Activated CD4-positive, alpha-beta memory T cell treated with anti-CD3 and anti-CD28 coated beads for 36 hours (primary cell): ENCODE measurements around the gene ZNF717. TPM values are rescaled to one million over a fixed set of nuclear protein-coding genes. Genes with fewer than 3 reads are reported as not detected.
"Not testable (repeated sequence)": the region's sequence is repeated elsewhere in the genome, so short reads cannot be mapped to it uniquely, and the experiment has no call there.

Experiments used
- CTCF ChIA-PET: fragments of 350-600 bp; sonication (Branson Sonifier 250); formaldehyde crosslinking; loops from one replicate; lab custom pipeline; 2021; ENCODE audit warnings: antibody characterized with exemption, inconsistent platforms; lab: Charles Lee
- POLR2A ChIA-PET: fragments of 350-600 bp; sonication (Branson Sonifier 250); formaldehyde crosslinking; loops from one replicate; lab custom pipeline; 2021; ENCODE audit warnings: antibody characterized with exemption; lab: Charles Lee
- DNase-seq: peaks from one replicate; pipeline ENCODE4 v3.0.0-alpha.2; 2020
- H3K27ac Mint-ChIP-seq: one replicate; pipeline ENCODE4 v1.8.0; 2021; ENCODE audit warnings: mixed read lengths
- H3K27me3 Mint-ChIP-seq: one replicate; pipeline ENCODE4 v1.8.0; 2021; ENCODE audit warnings: mixed read lengths
- H3K36me3 Mint-ChIP-seq: one replicate; pipeline ENCODE4 v1.8.0; 2021; ENCODE audit warnings: mixed read lengths
- H3K4me1 Mint-ChIP-seq: one replicate; pipeline ENCODE4 v1.8.0; 2021; ENCODE audit warnings: low read depth, mixed read lengths
- H3K4me3 Mint-ChIP-seq: one replicate; pipeline ENCODE4 v1.8.0; 2021; ENCODE audit warnings: mild to moderate bottlenecking, mixed read lengths
- H3K9me3 Mint-ChIP-seq: one replicate; pipeline ENCODE4 v1.8.0; 2021; ENCODE audit warnings: mixed read lengths
- intact Hi-C: fragments of 100-400 bp; cut with micrococcal nuclease; formaldehyde crosslinking; loops from one replicate; pipeline ENCODE4 v1.15.1; 2023
- total RNA-seq, 2 experiments: library from RNA; stranded (reverse); gene quantifications; one replicate each; pipeline ENCODE4 v1.2.3, GENCODE V29; 2021

The ZNF717 gene
- 1 to 10 TPM; 8.4 to 9.4 TPM for total RNA-seq

DNA sequence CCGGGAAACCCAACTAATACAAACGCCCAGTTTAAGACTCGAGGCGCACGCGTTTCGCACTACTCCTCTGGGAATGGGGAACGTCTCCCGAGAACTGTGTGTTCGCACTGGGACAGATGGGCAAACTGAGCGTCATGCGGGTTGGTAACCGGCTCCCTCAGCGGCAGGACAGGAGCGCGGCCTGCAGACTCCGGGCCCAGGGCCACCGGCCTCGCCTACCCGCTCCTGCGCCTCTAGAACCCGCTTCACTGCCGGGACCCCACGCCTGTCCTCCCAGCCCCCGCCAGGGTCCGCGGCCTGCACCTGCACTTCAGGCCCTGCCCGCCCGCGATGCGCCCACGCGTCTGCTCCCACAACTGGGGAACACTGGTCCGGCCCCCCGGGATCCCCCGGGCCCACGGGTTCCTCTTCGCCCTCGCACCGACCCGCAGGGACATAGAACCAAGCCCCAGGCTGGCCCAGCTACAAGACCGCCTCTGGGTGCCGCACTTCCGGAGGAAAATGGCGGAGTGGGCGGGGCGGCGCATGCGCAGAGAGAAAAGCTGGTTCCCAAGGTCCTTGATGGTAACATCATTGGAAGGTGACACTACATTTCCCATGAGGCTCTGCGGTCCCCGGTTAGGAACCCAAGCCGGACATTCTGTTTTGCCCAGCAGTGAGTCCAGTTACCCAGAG is at the start of gene ZNF717:
TSS of gene ZNF717 (minus strand) at position 469 of the 675 bp plus-strand sequence. CDS start 2,187 bp downstream, outside the sequence.
- H3K27me3 Mint-ChIP-seq, CTCF ChIA-PET, intact Hi-C loops, POLR2A ChIA-PET: not testable (repeated sequence)
- Mint-ChIP-seq H3K9me3 (peaks cover 25% of the 10 kb centered on the region), H3K27ac (peak within 1 kb of the TSS; percentile 69), H3K4me1 (peaks cover 17% of the 10 kb centered on the region), H3K4me3 (peak within 1 kb of the TSS; percentile 84), H3K36me3 (peaks cover 39% of the 10 kb centered on the region)
- DNase-seq, result peak; percentile 95

DNA sequence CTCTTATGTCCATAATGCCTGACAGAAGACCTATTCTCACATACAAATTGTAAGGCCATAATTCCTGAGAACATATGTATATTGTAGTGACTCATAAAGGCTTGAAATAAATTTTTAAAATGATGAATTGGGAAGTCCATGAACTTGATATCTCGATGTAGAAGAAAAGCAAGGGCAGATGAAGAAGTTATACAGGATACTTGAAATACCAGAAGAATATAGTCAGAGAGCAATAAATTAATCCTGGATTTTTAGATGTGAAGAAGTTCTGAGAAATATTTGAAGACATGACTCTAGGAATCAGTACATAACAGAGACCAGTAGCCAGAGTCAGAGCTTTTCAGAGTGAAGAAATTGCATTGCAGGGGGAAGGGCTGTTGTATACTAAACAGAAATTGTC is 45.7 kb upstream of the ZNF717 start:
- H3K27me3 Mint-ChIP-seq, H3K27ac Mint-ChIP-seq, H3K36me3 Mint-ChIP-seq, intact Hi-C loops, H3K4me1 Mint-ChIP-seq, POLR2A ChIA-PET, CTCF ChIA-PET, DNase-seq, H3K4me3 Mint-ChIP-seq: not testable (repeated sequence)
- peaks cover 13% of the 10 kb centered on the region for H3K9me3 Mint-ChIP-seq

DNA sequence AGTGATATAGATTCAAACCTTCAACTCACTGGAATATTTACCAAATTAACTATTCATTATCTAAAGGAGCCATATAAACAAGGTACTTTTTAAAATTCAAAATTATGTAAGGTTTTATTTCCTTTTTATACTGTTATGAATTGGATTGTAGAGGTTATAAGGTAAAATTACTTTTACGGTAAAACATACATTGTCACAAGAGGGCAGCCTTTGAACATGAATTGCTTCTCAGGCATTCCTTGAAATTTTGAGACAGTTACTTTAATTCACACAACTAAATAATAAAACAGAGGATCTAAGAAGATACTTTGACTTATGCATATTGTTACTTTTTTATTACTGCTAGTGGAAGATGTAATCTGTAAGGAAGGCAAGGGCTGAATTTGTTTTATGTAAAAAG is 32.7 kb upstream of the ZNF717 start:
- H3K27me3 Mint-ChIP-seq, H3K4me1 Mint-ChIP-seq, H3K27ac Mint-ChIP-seq, intact Hi-C loops, H3K9me3 Mint-ChIP-seq, H3K4me3 Mint-ChIP-seq, POLR2A ChIA-PET, DNase-seq, H3K36me3 Mint-ChIP-seq, CTCF ChIA-PET: not testable (repeated sequence)

DNA sequence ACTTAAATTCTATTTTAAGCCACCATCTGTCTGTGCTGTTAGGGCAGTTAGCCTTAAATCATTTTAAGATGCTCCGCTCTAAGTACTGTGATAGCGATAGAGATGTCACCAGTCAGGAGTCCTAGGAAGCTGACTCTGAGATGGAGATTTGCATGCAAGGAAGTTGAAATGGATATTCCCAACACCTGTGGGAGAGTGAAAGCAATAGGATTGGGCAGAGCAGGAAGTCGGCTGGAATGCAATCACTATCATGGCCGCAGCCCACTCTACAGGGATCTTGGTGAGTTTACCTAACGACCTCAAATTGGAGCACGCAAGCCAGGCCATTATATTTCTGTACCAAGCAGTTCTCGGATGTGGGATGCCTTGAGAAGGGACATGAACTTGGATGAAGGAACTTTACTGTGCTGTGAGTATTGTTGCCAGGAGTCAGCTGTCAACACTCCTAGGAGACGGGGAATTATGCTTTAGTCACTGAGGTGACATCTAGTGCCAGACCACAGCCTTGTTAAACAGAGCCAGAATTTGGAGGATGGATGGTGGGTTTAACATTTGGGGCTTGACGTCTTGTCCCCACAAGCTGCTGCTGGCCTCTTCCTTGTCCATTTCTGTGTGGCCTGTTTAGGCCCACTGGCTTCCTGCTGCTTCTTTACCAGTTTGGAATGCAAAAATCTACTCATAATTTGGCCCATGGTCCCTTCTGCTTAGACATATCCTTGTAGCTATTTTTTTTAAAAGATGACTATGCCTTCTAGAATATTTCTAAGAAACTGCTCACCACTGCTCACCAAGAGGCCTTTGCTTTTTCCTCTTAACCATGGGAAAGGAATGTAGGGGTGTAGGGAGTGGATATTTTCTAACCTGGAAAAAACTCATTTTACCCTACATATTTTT is 31.2 kb upstream of the ZNF717 start:
- H3K4me3 Mint-ChIP-seq, H3K27ac Mint-ChIP-seq, CTCF ChIA-PET, H3K36me3 Mint-ChIP-seq, H3K4me1 Mint-ChIP-seq, H3K9me3 Mint-ChIP-seq, H3K27me3 Mint-ChIP-seq, intact Hi-C loops, POLR2A ChIA-PET, DNase-seq: not testable (repeated sequence)

DNA sequence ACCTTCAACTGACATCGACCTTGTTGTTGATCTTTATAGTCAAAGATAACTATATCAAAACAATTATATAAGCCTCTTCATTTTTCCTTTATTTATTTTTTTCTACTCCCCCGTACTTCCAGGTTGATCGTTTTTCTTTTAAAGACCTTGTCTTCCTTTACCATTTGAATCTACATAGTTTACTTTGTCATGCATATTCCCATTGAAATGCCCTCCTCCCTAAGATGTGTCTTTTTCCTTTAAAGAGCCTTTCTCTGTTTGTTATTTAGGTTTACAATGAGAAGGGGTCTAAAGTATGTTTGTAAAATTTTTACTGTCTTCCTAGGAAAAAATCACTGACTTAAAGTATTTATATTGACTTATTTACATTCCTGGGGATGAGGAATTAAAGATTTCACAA is 29.4 kb upstream of the ZNF717 start:
- no peak for DNase-seq
- ChIA-PET CTCF (no interaction called here), POLR2A (no interaction called here)
- Mint-ChIP-seq H3K4me1 (no peaks in the 10 kb centered on the region), H3K27me3 (peaks cover 3% of the 10 kb centered on the region), H3K36me3 (no peaks in the 10 kb centered on the region), H3K27ac (no peak overlapping the region), H3K4me3 (no peak overlapping the region), H3K9me3 (peaks cover 5% of the 10 kb centered on the region)
- intact Hi-C loops, result no loop called here

DNA sequence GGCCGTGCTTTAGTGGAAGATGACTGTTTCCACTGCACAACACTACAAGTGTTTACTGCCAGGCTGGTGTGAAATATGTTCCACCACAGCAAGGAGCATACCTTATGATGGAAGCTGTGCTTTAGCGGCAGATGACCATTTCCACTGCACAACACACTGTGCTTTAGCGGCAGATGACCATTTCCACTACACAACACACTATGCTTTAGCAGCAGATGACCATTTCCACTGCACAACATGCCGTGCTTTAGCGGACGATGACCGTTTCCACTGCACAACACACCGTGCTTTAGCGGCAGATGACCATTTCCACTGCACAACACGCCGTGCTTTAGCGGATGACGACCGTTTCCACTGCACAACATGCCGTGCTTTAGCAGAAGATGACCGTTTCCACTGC is 2.8 kb downstream of the ZNF717 start:
- H3K4me3 Mint-ChIP-seq, result no peak overlapping the region

DNA sequence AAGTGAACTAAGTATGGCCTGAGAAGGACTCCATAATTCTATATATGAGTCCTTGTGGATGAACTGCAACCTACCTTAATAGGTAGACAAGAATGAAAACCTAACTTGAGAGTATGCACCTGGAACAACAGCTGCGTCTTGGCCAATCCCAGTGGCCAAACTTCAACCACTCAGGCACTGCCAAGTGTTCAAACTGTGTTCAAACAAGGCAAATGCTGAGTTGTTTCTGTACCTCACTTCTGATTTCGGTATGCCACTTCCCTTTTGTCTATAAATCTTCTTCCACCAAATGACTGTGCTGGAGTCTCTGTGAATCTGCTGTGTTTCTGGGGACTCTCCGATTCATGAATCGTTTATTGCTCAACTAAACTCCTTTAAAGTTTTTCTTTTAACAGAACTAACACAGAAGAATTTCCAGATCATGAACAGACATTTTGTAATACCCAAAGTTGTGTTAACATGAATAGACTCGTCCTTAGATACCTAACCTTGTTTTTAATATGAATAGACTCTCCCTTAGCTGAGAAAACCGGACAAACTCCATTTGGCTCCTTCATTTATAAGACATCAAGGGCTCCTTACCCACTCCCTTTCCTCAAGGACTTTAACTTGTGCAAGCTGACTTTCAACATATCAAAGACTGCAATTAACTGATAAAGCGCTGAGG is 4.1 kb downstream of the ZNF717 start:
- Mint-ChIP-seq H3K9me3 (peaks cover 53% of the 10 kb centered on the region), H3K27me3 (no peaks in the 10 kb centered on the region)

More for the DNA sequence above, 2.8 kb downstream of the ZNF717 start:
- H3K27ac Mint-ChIP-seq, result no peak overlapping the region
- H3K9me3 Mint-ChIP-seq, result peaks cover 42% of the 10 kb centered on the region
- POLR2A ChIA-PET, result no interaction called here
- no peak for DNase-seq
- H3K27me3 Mint-ChIP-seq, result no peaks in the 10 kb centered on the region
- H3K36me3 Mint-ChIP-seq, result peaks cover 65% of the 10 kb centered on the region
- intact Hi-C loops, result no loop called here
- H3K4me1 Mint-ChIP-seq, result peaks cover 17% of the 10 kb centered on the region
- CTCF ChIA-PET, result interaction anchor here (0.7 kb wide), 1 partner anchor 26 kb away, joined by 3 read pairs; no protein-coding TSS in a partner anchor

DNA sequence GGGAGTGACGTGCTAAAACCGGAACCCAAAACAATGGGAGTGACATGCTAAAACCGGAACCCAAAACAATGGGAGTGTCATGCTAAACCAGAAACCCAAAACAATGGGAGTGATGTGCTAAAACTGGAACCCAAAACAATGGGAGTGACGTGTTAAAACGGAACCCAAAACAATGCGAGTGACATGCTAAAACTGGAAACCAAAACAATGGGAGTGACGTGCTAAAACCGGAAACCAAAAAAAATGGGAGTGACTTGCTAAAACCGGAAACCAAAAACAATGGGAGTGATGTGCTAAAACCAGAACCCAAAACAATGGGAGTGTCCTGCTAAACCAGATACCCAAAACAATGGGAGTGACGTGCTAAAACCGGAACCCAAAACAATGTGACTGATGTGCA is 7.6 kb downstream of the ZNF717 start:
- H3K9me3 Mint-ChIP-seq, result peaks cover 55% of the 10 kb centered on the region

More for the DNA sequence above, 4.1 kb downstream of the ZNF717 start:
- POLR2A ChIA-PET, result no interaction called here
- Mint-ChIP-seq H3K27ac (peak overlapping the region; percentile 34), H3K36me3 (peaks cover 77% of the 10 kb centered on the region), H3K4me1 (peaks cover 17% of the 10 kb centered on the region), H3K4me3 (no peak overlapping the region)
- peak; percentile 49 for DNase-seq
- CTCF ChIA-PET, result no interaction called here
- intact Hi-C loops, result no loop called here

DNA sequence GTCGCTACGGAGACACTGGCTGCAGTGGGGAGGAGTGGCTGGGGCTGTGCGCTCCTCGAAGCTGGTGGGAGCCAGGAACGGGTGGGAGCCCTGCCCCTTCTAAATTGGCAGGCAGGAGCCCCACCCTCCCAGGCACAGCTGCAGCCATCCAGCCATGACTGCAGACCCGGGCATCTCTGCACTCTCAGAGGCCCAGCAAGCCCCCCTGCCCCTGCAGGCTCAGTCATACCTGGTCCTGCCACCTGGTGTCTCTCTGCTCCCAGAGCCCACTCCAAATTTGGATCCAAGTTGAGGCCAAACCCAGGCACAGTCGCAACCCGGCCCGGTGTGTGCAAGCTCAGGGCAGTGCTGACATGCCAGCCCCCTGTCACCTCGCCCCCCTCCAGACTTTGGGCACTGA is 13.7 kb downstream of the ZNF717 start:
- H3K27ac Mint-ChIP-seq, H3K4me1 Mint-ChIP-seq, POLR2A ChIA-PET, H3K27me3 Mint-ChIP-seq, DNase-seq, CTCF ChIA-PET, intact Hi-C loops, H3K4me3 Mint-ChIP-seq: not testable (repeated sequence)
- peaks cover 49% of the 10 kb centered on the region for H3K9me3 Mint-ChIP-seq
- peaks cover 66% of the 10 kb centered on the region for H3K36me3 Mint-ChIP-seq

More for the DNA sequence above, 7.6 kb downstream of the ZNF717 start:
- Mint-ChIP-seq H3K4me1 (peaks cover 11% of the 10 kb centered on the region), H3K36me3 (peaks cover 71% of the 10 kb centered on the region)
- DNase-seq, POLR2A ChIA-PET, H3K27ac Mint-ChIP-seq, intact Hi-C loops, H3K27me3 Mint-ChIP-seq, CTCF ChIA-PET, H3K4me3 Mint-ChIP-seq: not testable (repeated sequence)

DNA sequence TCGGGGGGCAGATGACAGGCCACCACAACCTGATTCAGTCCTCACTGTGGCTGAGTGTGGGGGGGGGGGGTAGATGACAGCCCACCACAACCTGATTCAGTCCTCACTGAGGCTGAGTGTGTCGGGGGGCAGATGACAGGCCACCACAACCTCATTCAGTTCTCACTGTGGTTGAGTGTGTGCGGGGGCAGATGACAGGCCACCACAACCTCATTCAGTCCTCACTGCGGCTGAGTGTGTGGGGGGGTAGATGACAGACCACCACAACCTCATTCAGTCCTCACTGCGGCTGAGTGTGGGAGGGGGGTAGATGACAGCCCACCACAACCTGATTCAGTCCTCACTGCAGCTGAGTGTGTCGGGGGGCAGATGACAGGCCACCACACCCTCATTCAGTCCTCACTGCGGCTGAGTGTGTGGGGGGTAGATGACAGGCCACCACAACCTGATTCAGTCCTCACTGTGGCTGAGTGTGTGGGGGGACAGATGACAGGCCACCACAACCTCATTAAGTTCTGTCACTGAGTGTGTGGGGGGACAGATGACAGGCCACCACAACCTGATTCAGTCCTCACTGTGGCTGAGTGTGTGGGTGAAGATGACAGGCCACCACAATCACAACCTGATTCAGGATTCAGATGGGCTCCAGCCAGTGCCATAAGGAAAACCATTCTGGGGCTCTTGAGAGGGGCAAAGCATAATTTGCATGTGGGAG is 16.9 kb downstream of the ZNF717 start:
- Mint-ChIP-seq H3K27ac (no peak overlapping the region), H3K9me3 (peaks cover 68% of the 10 kb centered on the region), H3K36me3 (peaks cover 83% of the 10 kb centered on the region), H3K4me3 (no peak overlapping the region), H3K27me3 (no peaks in the 10 kb centered on the region), H3K4me1 (no peaks in the 10 kb centered on the region)
- intact Hi-C loops, result no loop called here
- CTCF ChIA-PET, result no interaction called here
- no peak for DNase-seq
- POLR2A ChIA-PET, result no interaction called here

DNA sequence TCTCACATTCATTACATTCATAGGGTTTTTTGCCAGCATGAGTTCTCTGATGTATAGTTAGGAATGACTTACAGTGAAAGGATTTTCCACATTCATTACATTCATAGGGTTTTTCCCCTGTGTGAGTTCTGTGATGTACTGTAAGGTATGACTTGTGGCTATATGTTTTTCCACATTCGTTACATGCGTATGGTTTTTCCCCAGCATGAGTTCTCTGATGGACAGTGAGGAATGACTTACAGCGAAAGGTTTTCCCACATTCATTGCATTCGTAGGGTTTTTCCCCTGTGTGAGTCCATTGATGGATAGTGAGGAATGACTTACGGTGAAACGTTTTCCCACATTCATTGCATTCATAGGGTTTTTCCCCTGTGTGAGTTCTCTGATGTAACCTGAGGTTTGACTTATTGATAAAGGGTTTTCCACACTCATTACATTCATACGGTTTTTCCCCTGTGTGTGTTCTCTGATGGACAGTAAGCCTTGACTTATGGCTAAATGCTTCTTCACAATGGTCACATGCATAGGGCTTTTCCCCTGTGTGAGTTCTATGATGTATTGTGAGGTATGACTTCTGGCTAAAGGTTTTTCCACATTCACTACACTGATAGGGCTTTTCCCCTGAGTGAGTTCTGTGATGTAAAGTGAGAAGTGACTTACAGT is 47.4 kb downstream of the ZNF717 start:
- H3K27me3 Mint-ChIP-seq, result no peaks in the 10 kb centered on the region
- peaks cover 91% of the 10 kb centered on the region for H3K9me3 Mint-ChIP-seq
- POLR2A ChIA-PET, result no interaction called here
- intact Hi-C loops, result no loop called here
- H3K4me1 Mint-ChIP-seq, result no peaks in the 10 kb centered on the region
- no peak overlapping the region for H3K4me3 Mint-ChIP-seq
- DNase-seq, result no peak
- H3K27ac Mint-ChIP-seq, result no peak overlapping the region
- CTCF ChIA-PET, result no interaction called here
- H3K36me3 Mint-ChIP-seq, result peaks cover 80% of the 10 kb centered on the region
